ENCODE measurements around the gene RPTOR.
A peak's percentile ranks its signal among the peaks of the same experiment; 100 is the strongest.

RPTOR gene

DNA sequence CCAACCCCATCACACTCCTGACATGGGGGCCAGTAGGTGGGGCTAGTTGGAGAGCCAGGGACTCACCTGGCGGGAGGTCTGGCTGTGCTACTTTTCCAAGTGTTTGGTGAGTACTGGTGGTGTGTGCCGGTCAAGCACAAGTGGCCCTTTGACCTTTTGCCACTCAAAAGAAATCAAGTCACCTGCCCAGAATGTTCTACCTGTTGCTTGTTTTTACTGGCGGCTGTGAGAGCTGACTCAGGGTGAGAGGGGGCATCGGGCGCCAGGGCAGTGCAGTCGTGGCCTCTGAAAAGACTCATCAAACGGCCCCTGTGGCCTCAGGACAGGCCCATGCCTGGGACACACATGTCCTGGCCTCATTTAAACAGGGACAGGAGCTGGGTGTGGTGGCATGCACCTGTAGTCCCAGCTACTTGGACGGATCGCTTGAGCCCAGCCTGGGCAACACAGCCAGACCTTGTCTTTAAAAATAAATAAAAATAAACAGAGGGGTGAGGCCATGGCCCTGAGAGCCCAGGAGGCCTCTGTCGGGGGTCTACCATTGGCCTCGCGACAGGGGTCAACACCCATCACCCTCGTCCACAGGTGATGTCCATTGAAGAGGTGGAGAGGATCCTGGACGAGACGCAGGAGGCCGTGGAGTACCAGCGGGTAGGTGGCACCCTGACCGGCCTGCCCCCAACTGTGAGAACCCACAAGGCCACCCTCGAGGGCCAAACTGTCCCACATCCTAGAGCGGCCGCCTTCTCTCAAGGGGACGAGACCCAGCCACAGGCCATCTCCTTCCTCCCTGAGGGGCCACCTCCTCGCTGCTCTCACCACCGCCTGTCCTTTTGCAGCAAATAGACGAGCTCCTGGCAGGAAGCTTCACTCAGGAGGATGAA lies 452.0 kb downstream of the RPTOR start:
- no peak for DNase-seq (ENCODE audit: low read depth in 2 of 2)

DNA sequence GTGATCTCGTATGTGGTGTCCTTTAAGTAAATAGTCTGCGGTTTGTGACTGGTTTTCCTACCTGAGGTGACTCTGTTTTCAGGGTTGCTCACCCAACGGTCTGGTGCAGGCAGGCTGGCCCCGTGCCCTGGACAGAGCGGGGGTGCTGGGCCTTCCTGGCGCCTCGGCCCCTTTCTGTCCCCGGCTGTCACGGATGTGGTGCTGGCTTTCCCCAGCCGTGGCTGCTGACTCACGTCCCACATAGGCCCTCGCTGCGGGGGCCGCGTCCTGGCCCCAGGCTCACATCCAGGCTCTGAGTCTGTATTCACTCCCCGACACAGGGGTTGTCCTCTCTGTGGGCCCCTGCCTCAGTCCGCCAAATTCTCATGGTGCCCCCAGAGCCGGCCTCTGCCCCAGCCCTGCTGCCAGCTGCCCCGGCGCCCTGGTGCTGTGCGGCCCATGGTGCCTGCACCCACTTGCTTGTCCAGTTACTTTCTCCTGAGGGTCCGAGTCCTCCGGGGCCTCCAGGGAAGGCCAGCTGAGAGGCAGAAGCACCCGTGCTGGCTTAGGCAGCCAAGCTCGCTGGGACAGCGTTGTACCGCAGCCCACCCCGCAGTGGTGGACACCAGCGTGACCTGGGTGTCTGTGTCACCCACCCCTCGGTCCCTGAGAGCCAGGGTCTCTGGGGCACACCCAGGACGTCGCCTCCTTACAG lies 452.9 kb downstream of the RPTOR start:
- DNase-seq (ENCODE audit: low read depth in 2 of 2) = no peak

DNA sequence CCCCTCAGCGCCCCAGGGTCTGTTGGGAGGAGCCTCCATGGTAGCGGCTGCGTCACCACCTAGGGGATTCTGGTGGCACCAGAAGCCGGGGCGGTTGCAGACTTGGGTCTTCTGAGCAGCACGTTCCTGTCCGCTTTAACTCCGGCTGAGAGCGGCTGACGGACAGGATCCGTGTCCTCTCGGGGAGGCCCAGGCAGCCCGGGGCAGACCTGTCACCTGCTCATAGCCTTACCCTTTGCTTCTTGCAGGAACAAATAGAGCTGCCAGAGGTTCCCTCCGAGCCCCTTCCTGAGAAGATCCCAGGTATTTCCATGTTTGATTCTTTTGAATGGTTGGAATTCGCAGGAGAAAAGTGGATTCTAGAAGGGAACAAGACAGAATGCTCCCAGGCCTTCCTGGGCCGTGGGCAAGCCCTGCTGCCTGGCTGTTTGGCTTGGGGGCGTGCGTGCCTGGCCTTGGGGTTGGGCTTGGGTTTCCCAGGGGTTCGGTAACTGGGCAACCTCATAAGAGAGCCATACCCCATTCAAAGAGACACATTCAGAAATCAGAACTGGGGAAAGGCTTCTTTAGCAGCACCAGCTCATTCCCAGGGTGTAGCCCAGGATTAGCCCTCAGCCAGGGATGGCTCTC lies 453.6 kb downstream of the RPTOR start:
- no peak for DNase-seq (ENCODE audit: low read depth in 2 of 2)

DNA sequence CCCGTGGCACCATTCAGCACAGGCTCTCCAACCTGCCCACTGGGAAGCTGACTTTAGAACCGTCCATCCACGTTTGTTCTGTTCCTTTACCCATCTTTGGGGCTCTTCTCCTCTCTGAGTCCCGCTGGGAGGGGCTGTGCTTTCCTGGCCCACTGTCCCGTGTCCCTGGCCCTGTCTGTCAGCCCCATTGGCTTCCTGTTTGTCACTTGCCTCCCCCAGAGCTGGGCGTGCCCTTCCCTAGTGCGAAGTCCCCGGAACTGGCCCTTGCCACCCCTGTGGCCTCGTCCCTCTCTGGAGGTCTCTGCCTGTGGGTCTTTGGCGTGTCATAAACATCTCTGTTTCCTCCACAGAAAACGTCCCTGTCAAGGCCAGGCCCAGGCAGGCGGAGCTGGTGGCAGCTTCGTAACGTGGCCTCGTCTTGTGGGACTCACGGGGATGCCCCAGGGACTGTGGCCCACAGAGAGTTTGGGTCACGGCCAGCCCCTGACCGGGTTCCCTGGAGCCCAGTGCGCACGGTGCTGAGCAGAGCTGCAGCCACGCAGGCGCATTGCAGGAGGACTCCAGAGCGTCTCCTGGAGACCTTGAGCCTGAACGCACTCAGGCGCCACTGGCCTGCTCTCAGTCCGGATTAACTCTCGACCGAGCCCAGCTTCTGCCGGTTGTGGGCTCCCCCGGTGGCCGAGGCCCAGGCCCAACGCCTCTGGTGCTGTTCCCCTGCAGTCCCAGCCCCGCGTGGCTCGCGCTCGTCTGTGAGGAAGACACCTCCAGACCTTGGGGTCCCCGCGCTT lies 454.3 kb downstream of the RPTOR start:
- DNase-seq (ENCODE audit: low read depth in 2 of 2) = no peak

DNA sequence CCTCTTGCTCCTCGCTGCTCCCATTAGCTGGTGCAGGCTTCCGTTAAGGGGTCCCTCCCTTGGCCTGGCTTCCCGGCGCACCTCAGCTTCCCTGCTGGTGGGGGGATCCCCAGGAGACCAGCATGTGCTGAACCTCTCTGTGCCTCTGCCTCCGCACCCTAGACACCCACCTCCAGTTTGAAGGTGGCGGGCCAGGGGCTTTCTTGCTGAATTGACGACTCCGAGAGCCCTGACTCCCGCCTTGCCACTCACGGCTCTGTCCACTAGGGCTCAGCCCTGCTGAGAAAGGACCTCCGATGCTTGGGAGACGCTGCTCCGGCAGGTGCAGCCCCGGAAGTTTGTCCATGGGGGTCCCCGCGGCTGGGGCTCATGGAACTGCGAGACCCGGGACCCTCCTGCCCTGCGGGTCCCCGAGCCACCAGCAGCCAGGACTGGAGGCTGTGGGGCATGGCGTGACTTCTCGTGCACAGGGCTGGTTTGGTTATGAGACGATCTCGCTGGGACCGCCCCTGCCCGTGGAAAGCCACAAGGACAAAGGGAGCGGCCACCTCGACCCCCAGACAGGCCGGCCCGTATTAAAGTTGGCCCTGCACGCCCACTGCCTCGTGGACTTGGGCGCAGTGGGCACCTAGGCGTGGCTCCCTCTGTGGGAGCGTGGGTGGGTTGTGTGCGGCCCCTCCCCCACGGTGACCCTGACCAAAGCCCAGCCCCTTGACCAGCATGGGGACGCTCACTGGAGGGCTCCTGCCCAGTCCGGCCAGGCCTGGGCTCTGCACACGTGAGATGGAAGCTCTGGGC lies 455.1 kb downstream of the RPTOR start:
- DNase-seq (ENCODE audit: low read depth in 2 of 2) = no peak

DNA sequence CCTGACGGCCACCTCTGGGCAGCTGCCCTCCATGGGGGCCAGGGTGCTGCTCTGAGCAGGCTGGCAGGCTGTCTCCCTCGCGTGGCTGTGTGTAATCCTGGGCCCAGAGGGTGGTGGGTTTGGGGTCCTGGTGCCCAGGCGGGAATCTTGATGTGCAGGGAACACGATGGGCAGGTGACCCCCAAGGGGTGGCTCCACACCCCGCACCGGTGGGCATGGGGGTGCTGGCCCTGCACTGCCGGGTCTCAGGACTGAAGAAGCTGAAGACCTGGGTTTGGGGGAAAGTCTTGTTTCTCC lies 455.6 kb downstream of the RPTOR start:
- DNase-seq (ENCODE audit: low read depth in 2 of 2) = no peak

DNA sequence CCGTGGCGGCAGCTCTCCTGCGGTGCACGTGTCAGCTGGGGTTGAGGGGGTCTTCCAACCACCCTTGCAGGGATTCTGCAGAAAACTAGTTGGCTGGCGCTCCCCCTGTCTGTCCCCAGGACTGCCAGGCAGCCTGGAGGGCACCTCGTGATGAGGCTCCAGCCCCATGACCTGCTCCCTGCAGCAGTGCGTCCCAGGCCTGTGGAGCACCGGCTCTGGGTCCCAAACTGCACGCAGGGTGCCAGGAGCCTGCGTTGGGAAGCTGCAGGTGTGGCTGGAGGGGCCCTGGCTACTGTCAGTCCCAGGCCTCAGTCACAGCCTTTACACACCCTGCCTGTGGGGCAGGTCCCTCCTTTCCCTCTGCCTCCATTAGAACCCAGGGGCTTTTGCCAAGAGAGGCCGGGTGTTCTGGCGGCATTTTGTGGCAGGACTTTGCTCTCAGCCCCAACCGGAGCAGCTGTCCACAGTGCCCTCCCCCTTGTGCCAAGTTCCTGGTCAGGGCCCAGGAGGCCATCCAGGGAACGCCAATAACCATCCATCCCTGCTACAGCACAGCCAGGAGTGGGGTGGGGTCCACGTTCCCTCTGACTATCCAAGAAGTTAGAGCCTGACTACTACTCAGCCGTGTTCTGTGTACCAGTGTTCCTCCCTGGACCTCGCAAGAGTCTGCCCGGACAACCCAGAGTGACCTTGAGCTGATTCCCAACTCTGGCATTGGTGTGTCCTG lies 456.2 kb downstream of the RPTOR start:
- DNase-seq (ENCODE audit: low read depth in 2 of 2) = no peak

DNA sequence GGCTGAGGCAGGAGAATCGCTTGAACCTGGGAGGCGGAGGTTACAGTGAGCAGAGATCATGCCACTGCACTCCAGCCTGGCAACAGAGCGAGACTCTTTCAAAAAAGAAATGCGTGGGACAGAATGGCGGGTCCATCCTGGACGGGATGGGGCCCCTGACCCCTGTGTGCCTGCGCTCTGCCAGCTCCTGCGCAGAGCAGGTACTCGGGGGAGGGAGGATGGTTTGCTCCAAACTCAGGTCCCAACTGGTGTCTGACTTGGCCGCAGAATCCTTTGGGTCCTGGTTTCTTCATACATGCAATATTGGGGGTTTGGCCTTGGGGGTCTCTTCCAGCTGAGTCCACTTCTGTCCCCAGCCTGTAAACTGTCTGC lies 457.4 kb downstream of the RPTOR start:
- no peak for DNase-seq (ENCODE audit: low read depth in 2 of 2)

DNA sequence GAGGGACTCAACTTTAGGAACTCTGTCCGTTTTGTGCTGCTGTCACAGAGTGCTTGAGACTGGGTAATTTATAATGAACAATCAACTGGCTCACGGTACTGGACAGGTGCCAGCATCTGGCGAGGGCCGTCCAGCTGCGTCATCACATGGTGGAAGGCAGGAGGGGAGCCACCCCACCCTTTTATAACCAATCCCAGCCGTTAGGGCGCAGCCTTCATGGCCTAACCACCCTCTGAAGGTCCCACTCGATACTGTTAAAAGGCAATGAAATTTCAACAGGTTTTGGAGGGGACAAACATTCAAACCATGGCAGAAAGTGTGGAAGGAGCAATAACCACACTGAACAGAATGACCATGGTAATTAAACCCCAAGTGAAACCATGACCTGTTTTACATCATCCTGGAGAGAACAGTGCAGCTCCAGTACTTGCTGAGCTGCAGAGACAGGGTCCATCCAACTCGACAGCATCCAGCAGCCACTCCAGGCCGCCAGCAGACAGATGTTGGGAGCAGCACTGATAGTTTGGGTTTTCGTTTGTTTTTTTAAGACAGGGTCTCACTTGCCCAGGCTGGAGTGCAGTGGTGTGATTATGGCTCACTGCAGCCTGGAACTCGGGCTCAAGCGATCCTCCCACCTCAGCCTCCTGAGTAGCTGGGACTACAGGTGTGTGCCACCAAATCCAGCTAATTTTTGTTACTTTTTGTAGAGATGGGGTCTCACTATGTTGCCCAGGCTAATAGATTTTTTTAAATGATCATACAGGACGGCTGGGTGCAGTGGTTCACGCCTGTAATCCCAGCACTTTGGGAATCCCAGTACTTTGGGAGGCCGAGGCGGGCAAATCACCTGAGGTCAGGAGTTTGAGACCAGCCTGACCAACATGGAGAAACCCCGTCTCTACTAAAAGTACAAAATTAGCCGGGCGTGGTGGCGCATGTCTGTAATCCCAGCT lies 458.0 kb downstream of the RPTOR start:
- peak; percentile 20 to 30 for DNase-seq (ENCODE audit: low read depth in 2 of 2)

DNA sequence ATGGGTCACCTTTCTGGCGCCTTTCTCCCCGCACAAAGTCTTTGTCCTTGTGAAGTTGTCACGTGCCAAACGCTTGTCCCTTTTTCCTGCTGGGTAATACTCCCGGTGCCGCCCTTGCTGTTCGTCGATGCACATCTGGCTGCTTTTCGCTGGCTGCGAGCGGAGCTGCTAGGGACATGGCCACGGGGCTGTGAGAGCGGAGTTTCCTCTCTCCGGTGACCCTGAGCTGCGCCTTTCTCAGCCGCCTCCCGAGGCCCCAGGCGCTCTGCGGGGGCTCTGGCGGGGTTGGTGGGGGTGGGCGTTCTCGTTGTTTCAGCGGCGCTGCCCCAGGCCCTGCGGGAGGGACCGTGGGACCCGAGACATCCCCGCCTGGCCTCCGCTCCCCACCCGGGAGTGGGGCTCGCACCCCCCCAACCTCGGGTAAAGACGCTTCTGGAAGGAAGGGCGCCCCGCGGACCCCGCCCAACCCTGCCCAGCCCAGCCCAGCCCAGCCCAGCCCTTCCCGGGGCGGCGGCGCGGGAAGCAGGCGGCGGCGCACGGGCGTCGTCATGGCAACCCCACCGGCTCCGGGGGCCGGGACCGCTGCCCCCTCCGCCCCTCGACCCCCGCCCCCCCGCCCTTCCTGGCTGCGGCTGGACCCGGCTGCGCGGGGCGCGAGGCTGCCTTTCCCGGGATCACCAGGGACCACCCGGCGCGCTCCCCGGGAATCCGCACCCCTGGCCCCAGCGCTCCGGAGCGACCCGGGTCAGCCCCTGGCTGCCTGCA lies 459.3 kb downstream of the RPTOR start:
- DNase-seq (ENCODE audit: low read depth in 2 of 2) = no peak

DNA sequence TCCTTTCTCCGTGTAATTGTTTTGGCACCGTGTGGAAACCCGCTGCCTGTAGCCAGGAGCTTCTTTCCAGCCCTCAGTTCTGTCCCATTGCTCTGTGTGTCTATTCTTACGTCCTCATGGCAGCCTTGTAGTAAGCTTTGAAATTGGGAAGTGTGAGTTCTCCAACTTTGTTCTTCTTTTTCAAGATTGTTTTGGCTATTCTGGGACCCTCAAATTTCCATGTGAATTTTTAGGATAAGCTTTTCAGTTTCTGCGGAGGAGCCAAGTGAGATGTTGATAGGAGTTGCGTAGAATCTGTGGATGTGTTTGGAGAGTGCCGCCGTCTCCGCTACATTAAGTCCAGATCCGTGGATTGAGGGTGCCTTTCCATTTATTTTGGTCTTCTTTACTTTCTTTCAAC lies 462.3 kb downstream of the RPTOR start:
- DNase-seq (ENCODE audit: low read depth in 2 of 2) = no peak

DNA sequence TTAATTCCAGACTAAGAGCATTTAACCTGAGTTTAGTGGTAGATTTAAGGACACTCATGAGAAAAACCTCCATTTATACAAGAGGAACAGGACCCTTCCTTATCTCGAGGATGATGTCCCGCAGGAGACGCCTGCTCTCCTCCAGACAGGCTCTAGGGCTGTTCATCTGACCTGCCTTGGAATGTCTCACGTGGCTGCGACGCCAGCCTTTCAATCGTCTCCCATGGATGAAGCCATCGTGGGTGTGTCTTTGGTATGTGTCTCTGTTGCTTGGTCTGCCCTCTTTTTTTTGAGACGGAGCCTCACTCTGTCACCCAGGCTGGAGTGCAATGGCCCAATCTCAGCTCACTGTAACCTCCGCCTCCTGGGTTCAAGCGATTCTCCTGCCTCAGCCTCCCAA lies 463.5 kb downstream of the RPTOR start:
- DNase-seq (ENCODE audit: low read depth in 2 of 2) = no peak

DNA sequence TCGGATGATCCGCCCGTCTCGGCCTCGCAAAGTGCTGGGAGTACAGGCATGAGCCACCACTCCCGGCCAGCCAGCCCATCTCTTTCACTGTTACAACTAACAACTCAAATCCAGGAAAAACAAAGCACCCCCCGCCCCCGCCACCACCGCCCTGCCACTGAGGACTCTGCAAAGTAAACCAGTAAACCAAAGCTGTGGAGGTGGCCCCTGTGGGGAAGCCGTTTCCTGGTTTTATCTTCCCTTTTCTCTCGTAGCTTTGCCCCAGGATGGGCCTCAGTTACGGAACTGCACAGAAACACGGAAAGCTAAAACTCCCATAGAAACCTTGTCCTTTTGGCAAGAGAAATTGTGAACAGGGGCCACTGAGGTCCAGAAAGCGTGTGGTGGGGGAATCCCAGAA lies 464.5 kb downstream of the RPTOR start:
- no peak for DNase-seq (ENCODE audit: low read depth in 2 of 2)

DNA sequence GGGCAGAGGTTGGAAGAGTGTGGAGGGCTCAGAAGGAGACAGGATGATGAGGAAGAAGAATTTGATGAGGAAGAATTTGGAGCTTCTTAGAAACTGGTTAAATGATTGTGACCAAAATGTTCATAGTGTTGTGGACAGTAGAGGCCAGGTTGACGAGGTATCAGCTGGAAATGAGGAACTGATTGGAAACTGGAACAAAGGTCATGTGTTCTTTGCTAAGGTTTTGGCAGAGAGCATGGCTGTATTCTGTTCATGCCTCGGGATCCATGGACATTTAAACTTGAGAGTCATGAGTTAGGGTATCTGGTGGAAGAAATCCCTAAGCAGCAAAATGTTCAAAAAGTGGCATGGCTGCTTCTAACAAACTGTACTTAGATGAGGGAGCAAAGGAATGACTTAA lies 466.3 kb downstream of the RPTOR start:
- DNase-seq (ENCODE audit: low read depth in 2 of 2) = no peak

DNA sequence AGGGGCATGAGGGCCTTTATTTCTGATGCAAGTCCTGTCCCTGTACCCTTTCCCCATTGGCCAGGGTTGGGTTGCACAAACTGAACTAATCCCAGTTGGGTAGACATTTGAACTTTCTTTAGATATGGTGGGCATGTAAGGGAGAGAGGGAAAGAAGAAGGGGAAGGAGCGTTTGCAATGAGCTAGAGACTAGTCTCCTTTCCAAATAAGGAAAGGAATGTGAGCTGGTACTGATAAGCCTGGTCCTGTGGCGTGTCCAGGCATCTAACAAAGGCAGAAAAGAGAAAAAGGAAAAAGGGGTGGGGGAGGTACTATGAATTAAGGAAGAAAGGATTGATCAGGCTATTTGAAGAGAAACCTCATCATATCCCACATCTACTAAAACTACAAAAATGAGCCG lies 467.3 kb downstream of the RPTOR start:
- no peak for DNase-seq (ENCODE audit: low read depth in 2 of 2)

DNA sequence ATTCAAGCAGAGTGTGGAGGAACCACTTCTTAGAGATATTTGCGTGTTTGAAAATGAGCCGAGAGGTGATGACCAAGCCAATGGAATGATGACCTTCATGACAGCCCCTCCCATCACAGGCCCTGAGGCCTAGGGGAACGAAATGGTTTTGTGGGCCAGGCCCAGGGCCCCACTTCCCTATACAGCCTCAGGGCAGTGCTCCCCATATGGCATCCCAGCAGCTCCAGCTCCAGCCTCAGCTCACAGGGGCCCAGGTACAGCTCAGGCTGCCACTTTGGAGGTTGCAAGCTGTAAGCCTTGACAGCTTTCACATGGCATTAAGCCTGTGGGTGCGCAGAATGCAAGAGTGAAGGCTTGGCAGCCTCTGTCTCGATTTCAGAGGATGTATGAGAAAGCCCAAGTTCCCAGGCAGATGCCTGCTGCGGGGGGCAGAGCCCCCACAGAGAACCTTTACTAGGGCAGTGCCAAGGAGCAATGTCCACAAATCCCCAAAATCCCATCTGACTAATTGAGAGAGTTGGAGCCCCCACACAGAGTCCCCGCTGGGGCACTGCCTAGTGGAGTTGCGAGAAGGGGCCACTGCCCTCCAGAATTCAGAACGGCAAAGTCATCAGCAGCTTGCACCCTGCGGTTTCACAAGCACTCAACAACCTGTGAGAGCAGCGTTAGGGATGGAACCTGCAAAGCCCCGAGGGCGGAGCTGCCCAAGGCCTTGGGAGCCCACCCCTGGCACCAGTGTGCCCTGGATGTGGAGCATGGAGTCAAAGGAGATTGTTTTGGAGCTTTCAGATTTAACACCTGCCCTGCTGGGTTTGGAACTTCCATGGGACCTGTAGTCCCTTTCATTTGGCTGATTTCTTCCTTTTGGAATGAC lies 468.2 kb downstream of the RPTOR start:
- no peak for DNase-seq (ENCODE audit: low read depth in 2 of 2)

DNA sequence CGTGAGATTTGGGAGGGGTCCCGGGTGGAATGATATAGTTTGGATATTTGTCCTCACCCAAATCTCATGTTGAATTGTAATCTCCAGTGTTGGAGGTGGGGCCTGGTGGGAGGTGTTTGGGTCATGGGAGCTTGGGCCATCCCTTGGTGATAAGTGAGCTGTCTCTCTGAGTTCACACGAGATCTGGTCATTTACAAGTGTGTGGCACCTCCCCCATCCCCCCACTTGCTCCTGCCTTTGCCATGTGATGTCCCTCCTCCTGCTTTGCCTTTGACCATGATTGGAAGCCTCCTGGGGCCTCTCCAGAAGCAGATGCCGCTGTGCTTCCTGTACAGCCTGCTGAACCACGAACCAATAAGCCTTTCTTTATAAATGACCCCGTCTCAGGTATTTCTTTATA lies 469.0 kb downstream of the RPTOR start:
- DNase-seq (ENCODE audit: low read depth in 2 of 2) = no peak

DNA sequence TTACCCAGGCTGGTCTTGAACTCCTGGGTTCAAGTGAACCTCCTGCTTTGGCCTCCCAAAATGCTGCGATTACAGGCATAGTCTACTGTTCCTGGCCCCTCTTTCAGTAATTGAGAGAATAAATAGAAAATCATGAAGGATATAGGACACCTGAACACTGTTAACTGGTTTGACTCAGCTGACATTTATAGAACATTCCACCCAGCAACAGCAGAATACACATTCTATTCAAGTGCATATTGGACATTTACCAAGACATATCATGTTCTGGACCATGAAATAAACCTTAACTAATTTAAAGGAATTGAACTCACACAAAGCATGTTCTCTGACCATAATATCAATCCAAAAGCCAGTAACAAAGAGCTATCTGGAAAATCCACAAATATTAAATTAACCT lies 470.5 kb downstream of the RPTOR start:
- DNase-seq (ENCODE audit: low read depth in 2 of 2) = no peak

All from fibroblast of skin of left quadriceps (primary cell).